K562 (cell line): Measurements from ENCODE around the gene RALB. TPM values are rescaled to one million over a fixed set of nuclear protein-coding genes. Genes with fewer than 3 reads are reported as not detected.
A peak's percentile ranks its signal among the peaks of the same experiment; 100 is the strongest.

Experiments used
- CHD7 ChIP-seq: fragments of 200-600 bp; sonication (generic); IDR thresholded peaks from one replicate; pipeline ENCODE4 v1.6.1; 2012; ENCODE audit warnings: mild to moderate bottlenecking, low read depth, low read length, inconsistent platforms
- ETS1 ChIP-seq: conservative IDR thresholded peaks from 2 replicates; pipeline ENCODE4 v1.6.1; 2011; ENCODE audit warnings: low read depth, mild to moderate bottlenecking, low read length; ENCODE audit not compliant: control insufficient read depth
- HDAC2 ChIP-seq: fragments of 450-650 bp; IDR thresholded peaks from 2 replicates; pipeline ENCODE4 v1.6.1; 2016; ENCODE audit warnings: mild to moderate bottlenecking
- NFIC ChIP-seq: fragments of 450-650 bp; IDR thresholded peaks from 2 replicates; pipeline ENCODE4 v1.6.1; 2017; ENCODE audit warnings: mild to moderate bottlenecking, inconsistent platforms
- VEZF1 ChIP-seq: fragments of 200-800 bp; sonication (Bioruptor generic); IDR thresholded peaks from 2 replicates; pipeline ENCODE4 v1.6.1; 2017; ENCODE audit warnings: missing genetic modification characterization, missing compliant biosample characterization
- polyA plus RNA-seq, 8 experiments: library from polyadenylated mRNA; depleted of rRNA in 4 of 8; stranded (reverse) in 5 of 8; unstranded in 3 of 8; fragments of >200 nt; fragmentation: Nextera tagmentation in 2 of 8; fragmentation: Illumina TruSeq in 1 of 8; extraction: Ambion mirVana in 2 of 8; extraction: Trizol in 1 of 8; gene quantifications; 2 replicates each; pipeline versions ENCODE4 v1.2.1 to v1.2.3, GENCODE V29; 2011 to 2014; ENCODE audit warnings: inconsistent platforms in 1 of 8, missing spikeins in 1 of 8
- total RNA-seq, 7 experiments: library from RNA; depleted of rRNA in 6 of 7; stranded (reverse); fragments of >200 nt in 6 of 7; fragmentation: Illumina TruSeq in 2 of 7; extraction: Trizol in 2 of 7; gene quantifications; 2 replicates each; pipeline versions ENCODE4 v1.2.1 to v1.2.3, GENCODE V29; 2011 to 2021; ENCODE audit warnings: low replicate concordance in 1 of 7

The RALB gene
- total and polyA plus RNA-seq, 9 of the 15 experiments (the other 6 are each of a cell fraction or from before 2014, with no cell fraction given), result 14.8 to 65.6 (median 38.4) TPM

GRCh38 chr2:120223034-120223912 is 29.4 kb upstream of the RALB start, which contains the start of gene TMEM185B (continued):
- peak; percentile 60; the same call in 1 of the 2 replicates for TF ChIP-seq ETS1
- no peak for TF ChIP-seq CHD7
- peak; percentile 19; the same call in 1 of the 2 replicates for TF ChIP-seq NFIC
- peak; percentile 81 for TF ChIP-seq VEZF1 (CRISPR knock-in tag)
- no peak for TF ChIP-seq HDAC2
